Endothelial cell of umbilical vein (primary cell): ENCODE measurements around the gene ARSH. TPM values are rescaled to one million over a fixed set of nuclear protein-coding genes. Genes with fewer than 3 reads are reported as not detected.

Experiments
- BruUV-seq: library from RNA; stranded (reverse); fragments of 400-500 nt; replicated peaks from 2 replicates; lab custom pipeline; 2021; lab: Mats Ljungman, UMichigan
- CTCF ChIA-PET: fragments of 300-600, 350-600 bp; sonication (Branson Sonifier 250); formaldehyde crosslinking; loops from one replicate; lab custom pipeline; 2021; ENCODE audit warnings: antibody characterized with exemption, inconsistent platforms; lab: Charles Lee
- POLR2A ChIA-PET: fragments of 300-600, 350-600 bp; sonication (Branson Sonifier 250); formaldehyde crosslinking; loops from one replicate; lab custom pipeline; 2021; ENCODE audit warnings: antibody characterized with exemption, inconsistent platforms; lab: Charles Lee
- DNase-seq: peaks from one replicate; pipeline ENCODE4 v3.0.0-alpha.2; 2011; ENCODE audit warnings: low read depth, low spot score
- FAIRE-seq: peaks from 2 replicates; lab custom pipeline; 2011; peaks lifted over from hg19 to GRCh38; lab: Jason Lieb, UNC
- H2AFZ ChIP-seq: 2 replicates; pipeline ENCODE4 v1.6.0; 2012; ENCODE audit warnings: low read depth, low read length, control low read depth, inconsistent platforms
- H3K27ac ChIP-seq: 2 replicates; pipeline ENCODE4 v1.5.1; 2011; ENCODE audit warnings: low read depth, mild to moderate bottlenecking, control low read depth, low read length, moderate library complexity; ENCODE audit not compliant: insufficient read depth
- H3K27me3 ChIP-seq, 2 experiments: 2 replicates each; pipeline versions ENCODE4 v1.6.0 to v1.6.1; 2011; ENCODE audit warnings: low read length in 2 of 2, mixed read lengths in 1 of 2; ENCODE audit not compliant: control insufficient read depth in 2 of 2, insufficient read depth in 2 of 2
- H3K36me3 ChIP-seq, 2 experiments: 2 replicates in 1 of 2; 3 replicates in 1 of 2; pipeline ENCODE4 v1.5.1; 2011; ENCODE audit warnings: low read length in 2 of 2, mild to moderate bottlenecking in 1 of 2, moderate library complexity in 1 of 2; ENCODE audit not compliant: control insufficient read depth in 2 of 2, insufficient read depth in 2 of 2; ENCODE audit errors: extremely low read depth in 1 of 2
- H3K4me1 ChIP-seq: 3 replicates; pipeline ENCODE4 v1.5.1; 2011; ENCODE audit warnings: mild to moderate bottlenecking, low read length; ENCODE audit not compliant: control insufficient read depth, insufficient read depth; ENCODE audit errors: extremely low read depth
- H3K4me2 ChIP-seq: 2 replicates; pipeline ENCODE4 v1.6.1; 2011; ENCODE audit warnings: low read length, control low read depth, mixed read lengths; ENCODE audit not compliant: insufficient read depth
- H3K4me3 ChIP-seq, 3 experiments: fragments of 200-600 bp in 1 of 3; sonication (generic), shearing (Covaris generic) in 1 of 3; replicated peaks in 1 of 3; 2 replicates each; pipeline ENCODE4 v1.5.1; 2011 to 2016; ENCODE audit warnings: control low read depth in 3 of 3, low read length in 3 of 3, mild to moderate bottlenecking in 2 of 3, inconsistent platforms in 1 of 3, low read depth in 1 of 3, moderate library complexity in 1 of 3; ENCODE audit not compliant: insufficient read depth in 1 of 3
- H3K79me2 ChIP-seq: 2 replicates; pipeline ENCODE4 v1.6.0; 2012; ENCODE audit warnings: low read length, inconsistent platforms; ENCODE audit not compliant: control insufficient read depth, insufficient read depth
- H3K9ac ChIP-seq: replicated peaks from 2 replicates; pipeline ENCODE3; 2011; ENCODE audit warnings: low read length, control low read depth; ENCODE audit not compliant: insufficient read depth; ENCODE audit errors: extremely low read depth
- H3K9me1 ChIP-seq: replicated peaks from 3 replicates; pipeline ENCODE4 v1.6.0; 2011; ENCODE audit warnings: mild to moderate bottlenecking, low read length; ENCODE audit not compliant: control insufficient read depth, insufficient read depth; ENCODE audit errors: extremely low read depth
- H3K9me3 ChIP-seq: replicated peaks from 2 replicates; pipeline ENCODE4 v1.5.1; 2012; ENCODE audit warnings: low read length, inconsistent platforms; ENCODE audit not compliant: control insufficient read depth, insufficient read depth
- H4K20me1 ChIP-seq: replicated peaks from 2 replicates; pipeline ENCODE3; 2011; ENCODE audit warnings: mild to moderate bottlenecking, low read length; ENCODE audit not compliant: control insufficient read depth, insufficient read depth; ENCODE audit errors: extremely low read depth
- CTCF ChIP-seq, 2 donors: IDR thresholded peaks; 1 replicate in 1 of 2; 2 replicates in 1 of 2; pipeline ENCODE4 v1.5.1; 2011; ENCODE audit warnings: low read length in 2 of 2, mild to moderate bottlenecking in 2 of 2, moderate library complexity in 2 of 2, control low read depth in 1 of 2, inconsistent platforms in 1 of 2, low read depth in 1 of 2; ENCODE audit not compliant: insufficient read depth in 1 of 2; ENCODE audit errors: extremely low read depth in 1 of 2
- EZH2 ChIP-seq: IDR thresholded peaks from 2 replicates; pipeline ENCODE4 v1.6.1; 2012; ENCODE audit warnings: borderline replicate concordance, low read depth, mild to moderate bottlenecking, moderate library complexity, low read length, inconsistent platforms; ENCODE audit not compliant: severe bottlenecking
- FOS ChIP-seq: IDR thresholded peaks from 2 replicates; pipeline ENCODE4 v1.6.1; 2011; ENCODE audit warnings: mild to moderate bottlenecking, low read length, moderate library complexity, borderline replicate concordance; ENCODE audit not compliant: insufficient read depth
- GATA2 ChIP-seq: IDR thresholded peaks from 2 replicates; pipeline ENCODE4 v1.7.0; 2011; ENCODE audit warnings: low read depth, mild to moderate bottlenecking, moderate library complexity, mixed read lengths, low read length; ENCODE audit not compliant: insufficient read length, insufficient read depth
- JUN ChIP-seq: IDR thresholded peaks from 2 replicates; pipeline ENCODE4 v1.6.1; 2011; ENCODE audit warnings: borderline replicate concordance, low read depth; ENCODE audit not compliant: insufficient read length, insufficient read depth
- MAX ChIP-seq: IDR thresholded peaks from 2 replicates; pipeline ENCODE4 v1.6.1; 2011; ENCODE audit not compliant: insufficient read depth, insufficient read length
- MYC ChIP-seq: IDR thresholded peaks from one replicate; pipeline ENCODE4 v1.6.1; 2011; ENCODE audit warnings: mild to moderate bottlenecking, low read depth, low read length
- POLR2A ChIP-seq: IDR thresholded peaks from 2 replicates; pipeline ENCODE4 v1.6.1; 2012; ENCODE audit warnings: low read depth, mild to moderate bottlenecking, control low read depth, low read length
- POLR2AphosphoS5 ChIP-seq: IDR thresholded peaks from 2 replicates; pipeline ENCODE4 v1.6.1; 2012; ENCODE audit warnings: low read depth, mild to moderate bottlenecking, control low read depth, low read length, moderate library complexity; ENCODE audit not compliant: insufficient read depth
- dilution Hi-C: fragments of 300-500 bp; cut with MboI; formaldehyde crosslinking; loops from one replicate; pipeline ENCODE4 v1.15.0; 2019; ENCODE audit warnings: low sequenced_read_pairs; ENCODE audit not compliant: extremely low pct_ligation_motif_present
- intact Hi-C: fragments of 100-400 bp; cut with micrococcal nuclease; formaldehyde crosslinking; loops from one replicate; pipeline ENCODE4 v1.10.0; 2022
- polyA plus RNA-seq, 4 experiments: library from polyadenylated mRNA; depleted of rRNA in 3 of 4; stranded (reverse) in 3 of 4; unstranded in 1 of 4; fragments of >200 nt; gene quantifications; 2 replicates each; pipeline versions ENCODE4 v1.2.1 to v1.2.3, GENCODE V29; 2011 to 2012; ENCODE audit warnings: missing spikeins in 1 of 4
- total RNA-seq: library from RNA; stranded (reverse); gene quantifications from 2 replicates; pipeline ENCODE4 v1.2.3, GENCODE V29; 2021

Gene ARSH
- total and polyA plus RNA-seq, 2 donors (not counting 3 experiments of a cell fraction or from before 2014, with no cell fraction given) = not detected

DNA sequence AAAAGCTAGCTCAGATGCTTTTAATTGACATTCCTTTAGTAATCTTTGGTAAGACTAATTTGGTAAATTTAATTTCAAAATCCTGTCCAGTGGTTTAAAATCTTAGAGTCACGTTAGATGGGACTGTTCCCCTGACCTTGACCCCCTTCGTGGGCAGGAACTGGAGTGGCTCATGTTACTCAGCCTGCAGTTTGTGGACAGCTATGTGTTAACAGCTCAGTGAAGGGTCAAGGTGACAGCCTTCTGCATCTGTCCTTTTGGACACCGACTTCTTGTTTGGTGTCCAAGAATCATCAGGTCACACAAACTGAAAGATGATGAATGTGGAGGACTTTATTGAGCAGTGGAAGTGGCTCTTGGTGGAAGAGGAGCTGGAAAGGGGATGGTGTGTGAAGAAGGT is 37.9 kb downstream of the ARSH start:
- intact Hi-C loops = no loop called here
- no peak for DNase-seq
- TF ChIP-seq JUN = no peak
- TF ChIP-seq EZH2 = no peak
- no peak for TF ChIP-seq GATA2
- no peak for TF ChIP-seq POLR2A
- no peak for TF ChIP-seq CTCF (IDR thresholded peaks at IDR 0.05; ENCODE audit: extremely low read depth in 1 of 2, insufficient read depth in 1 of 2, low read depth in 1 of 2, low read length in 2 of 2)
- no peak for TF ChIP-seq MAX
- TF ChIP-seq MYC = no peak
- no peak for TF ChIP-seq POLR2AphosphoS5
- TF ChIP-seq FOS = no peak
- Histone ChIP-seq H3K4me1 (no peaks in the 10 kb centered on the region), H4K20me1 (no peaks in the 10 kb centered on the region), H2AFZ (no peak overlapping the region), H3K4me2 (no peak overlapping the region), H3K79me2 (no peaks in the 10 kb centered on the region), H3K9me3 (no peaks in the 10 kb centered on the region), H3K4me3 (no peak overlapping the region), H3K9ac (no peak overlapping the region), H3K36me3 (no peaks in the 10 kb centered on the region), H3K27ac (no peak overlapping the region), H3K9me1 (no peaks in the 10 kb centered on the region), H3K27me3 (no peaks in the 10 kb centered on the region)
- peak; percentile 26 for FAIRE-seq
- ChIA-PET POLR2A (no interaction called here), CTCF (no interaction called here)
- BruUV-seq = no TSS peak
- dilution Hi-C loops = no loop called here
